NT2/D1 (cell line): ENCODE results near the gene HSPD1.

ENCODE experiments used
- SUZ12 ChIP-seq: IDR thresholded peaks from 2 replicates; pipeline ENCODE4 v1.6.1; 2011; ENCODE audit not compliant: insufficient read length, insufficient read depth; ENCODE audit errors: extremely low read depth
- YY1 ChIP-seq: IDR thresholded peaks from 2 replicates; pipeline ENCODE4 v1.6.1; 2011; ENCODE audit not compliant: insufficient read length, insufficient read depth
- ZNF274 ChIP-seq: IDR thresholded peaks from 2 replicates; pipeline ENCODE4 v1.6.1; 2011; ENCODE audit warnings: mild to moderate bottlenecking, low read depth, low read length

DNA sequence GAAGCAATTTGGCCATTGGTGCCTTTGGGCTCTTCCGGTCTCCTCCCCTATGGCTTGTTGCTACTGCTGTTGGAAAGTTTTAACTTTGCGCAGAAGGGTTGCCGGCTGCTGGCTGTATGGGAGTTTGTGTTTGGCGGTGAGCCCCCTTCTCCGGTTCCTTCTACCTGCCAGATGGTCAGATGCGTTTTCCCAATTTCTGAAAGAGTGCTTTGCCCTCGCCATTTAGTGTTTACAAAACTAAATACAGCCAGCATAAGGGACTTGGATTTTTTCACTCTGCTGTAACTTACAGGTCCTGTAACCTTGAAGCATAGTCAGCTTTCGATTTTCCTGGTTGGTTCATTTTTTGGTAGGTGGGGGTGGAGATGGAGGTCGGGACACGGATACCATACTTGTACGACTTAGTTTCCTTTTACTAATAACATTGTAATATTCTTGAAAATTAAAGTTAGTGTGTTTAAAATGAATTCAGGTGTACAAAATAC is 45.7 kb downstream of the HSPD1 start:
- TF ChIP-seq SUZ12 (no peak), YY1 (no peak), ZNF274 (no peak)
